ENCODE measurements around the gene C19orf25.

- TF ChIP-seq CTCF (IDR thresholded peaks at IDR 0.05; ENCODE audit: low read depth, low read length) = no peak
- no peak for TF ChIP-seq MAX (IDR thresholded peaks at IDR 0.05; ENCODE audit: low read depth, low read length)
- no peak for TF ChIP-seq POLR2A (IDR thresholded peaks at IDR 0.05; ENCODE audit: extremely low read depth, insufficient read length)
- no peak for TF ChIP-seq MYC (IDR thresholded peaks at IDR 0.05; ENCODE audit: low read depth, low read length)
These were observed 31.4 kb upstream of the C19orf25 start for GRCh38 chr19:1510442-1510806.

All from NB4 (cell line).